Fibroblast of lung (primary cell): ENCODE data around the gene LMO1. TPM values are rescaled to one million over a fixed set of nuclear protein-coding genes. Genes with fewer than 3 reads are reported as not detected.

Source experiments
- DNase-seq, 2 donors: peaks; one replicate each; pipeline versions ENCODE4 v3.0.0 to v3.0.0-alpha.2; 2010; ENCODE audit warnings: low read depth in 2 of 2
- H2AFZ ChIP-seq: 2 replicates; pipeline ENCODE4 v1.5.1; 2012; ENCODE audit warnings: low read length, control low read depth, inconsistent platforms
- H3K27ac ChIP-seq: 2 replicates; pipeline ENCODE4 v1.5.1; 2011; ENCODE audit warnings: low read length, control low read depth; ENCODE audit not compliant: insufficient read depth
- H3K27me3 ChIP-seq: 2 replicates; pipeline ENCODE4 v1.5.1; 2011; ENCODE audit warnings: mild to moderate bottlenecking, low read length; ENCODE audit not compliant: control insufficient read depth, insufficient read depth
- H3K36me3 ChIP-seq: 2 replicates; pipeline ENCODE4 v1.5.1; 2011; ENCODE audit warnings: low read length; ENCODE audit not compliant: control insufficient read depth, insufficient read depth
- H3K4me1 ChIP-seq: 2 replicates; pipeline ENCODE4 v1.5.1; 2011; ENCODE audit warnings: low read length; ENCODE audit not compliant: control insufficient read depth, insufficient read depth; ENCODE audit errors: extremely low read depth
- H3K4me2 ChIP-seq: 2 replicates; pipeline ENCODE4 v1.5.1; 2011; ENCODE audit warnings: low read length, control low read depth; ENCODE audit not compliant: insufficient read depth; ENCODE audit errors: extremely low read depth
- H3K4me3 ChIP-seq, 4 experiments: fragments of 200-600 bp in 1 of 4; sonication (generic) in 1 of 4; replicated peaks in 1 of 4; 2 replicates each; pipeline ENCODE4 v1.5.1; 2011 to 2016; ENCODE audit warnings: low read length in 4 of 4, low read depth in 3 of 4, mild to moderate bottlenecking in 3 of 4, control low read depth in 2 of 4, inconsistent platforms in 1 of 4, mixed read lengths in 1 of 4; ENCODE audit not compliant: insufficient read depth in 1 of 4; ENCODE audit errors: control extremely low read depth in 1 of 4
- H3K79me2 ChIP-seq: 2 replicates; pipeline ENCODE4 v1.5.1; 2012; ENCODE audit warnings: mild to moderate bottlenecking, low read length, inconsistent platforms; ENCODE audit not compliant: control insufficient read depth, insufficient read depth
- H3K9ac ChIP-seq: 2 replicates; pipeline ENCODE4 v1.5.1; 2011; ENCODE audit warnings: mild to moderate bottlenecking, low read length, control low read depth; ENCODE audit not compliant: insufficient read depth
- H3K9me3 ChIP-seq: 2 replicates; pipeline ENCODE4 v1.5.1; 2012; ENCODE audit warnings: low read depth, low read length; ENCODE audit not compliant: control insufficient read depth, insufficient read depth
- H4K20me1 ChIP-seq: 2 replicates; pipeline ENCODE4 v1.5.1; 2011; ENCODE audit warnings: low read length; ENCODE audit not compliant: control insufficient read depth, insufficient read depth; ENCODE audit errors: extremely low read depth
- CTCF ChIP-seq, 2 donors: IDR thresholded peaks in 1 of 2; conservative IDR thresholded peaks in 1 of 2; 1 replicate in 1 of 2; 2 replicates in 1 of 2; pipeline ENCODE4 v1.5.1; 2011 to 2012; ENCODE audit warnings: low read length in 2 of 2, control low read depth in 1 of 2, inconsistent platforms in 1 of 2, low read depth in 1 of 2, mild to moderate bottlenecking in 1 of 2
- EZH2 ChIP-seq: IDR thresholded peaks from 2 replicates; pipeline ENCODE4 v1.5.1; 2012; ENCODE audit warnings: low read length, control low read depth, mild to moderate bottlenecking; ENCODE audit errors: missing control alignments
- polyA plus RNA-seq, 2 donors: library from polyadenylated mRNA; depleted of rRNA in 1 of 2; stranded (reverse) in 1 of 2; unstranded in 1 of 2; fragments of >200 nt; gene quantifications; 2 replicates each; pipeline ENCODE4 v1.2.1, GENCODE V29; 2011 to 2012; ENCODE audit warnings: missing spikeins in 1 of 2
- total RNA-seq: library from RNA; depleted of rRNA; stranded (reverse); fragments of >200 nt; gene quantifications from 2 replicates; pipeline ENCODE4 v1.2.1, GENCODE V29; 2014

LMO1 gene
- total and polyA plus RNA-seq, 2 donors (not counting 1 experiment from before 2014, with no cell fraction given): not detected

DNA sequence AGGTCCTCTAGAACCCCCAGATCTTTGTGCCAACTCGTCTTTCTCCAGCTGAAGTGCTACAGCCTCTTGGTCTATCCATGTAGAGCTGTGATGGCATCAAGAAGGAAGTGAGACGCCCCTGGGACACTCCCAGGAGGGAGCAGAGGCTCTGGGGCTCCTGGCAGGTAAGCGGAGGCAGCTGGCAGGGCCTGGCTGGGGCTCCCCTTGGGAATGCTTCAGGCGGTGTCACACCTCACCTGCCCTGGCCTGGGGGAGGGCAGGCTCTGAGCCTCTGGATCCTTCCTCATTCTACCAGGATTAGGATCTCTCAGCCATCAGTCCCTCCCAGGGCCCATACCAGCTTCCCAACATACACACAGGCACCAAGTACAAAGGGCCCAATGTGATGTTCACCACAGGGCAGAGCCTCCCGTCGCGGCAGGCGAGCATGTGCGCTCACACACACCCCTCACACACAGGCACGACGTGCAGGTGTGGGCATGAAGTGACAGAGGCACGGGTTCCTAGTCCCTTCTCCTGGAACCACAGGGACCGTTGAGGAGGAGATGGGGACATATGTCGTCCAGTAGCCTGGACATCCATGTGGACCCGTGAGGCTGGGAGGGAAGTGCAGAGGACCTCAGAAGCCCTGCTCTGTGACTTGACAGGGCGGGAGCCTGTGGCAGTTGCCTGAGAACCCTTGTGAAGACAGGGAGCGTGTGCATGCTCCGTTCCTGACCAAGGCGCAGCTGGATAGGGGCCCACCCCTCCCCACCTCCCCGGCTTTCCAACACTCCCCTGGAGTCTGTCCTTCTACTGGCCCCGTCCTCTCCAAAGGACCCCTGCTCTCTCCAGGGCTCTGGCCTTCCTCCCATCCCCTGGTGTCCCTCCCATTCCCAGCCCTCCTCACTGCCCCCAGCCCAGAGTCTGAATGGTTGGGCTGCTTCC, 32.5 kb downstream of the LMO1 start:
- H3K36me3 ChIP-seq: no peaks in the 10 kb centered on the region
- no peak overlapping the region for H3K27ac ChIP-seq
- no peaks in the 10 kb centered on the region for H3K79me2 ChIP-seq
- H3K9ac ChIP-seq: no peak overlapping the region
- H3K4me1 ChIP-seq: no peaks in the 10 kb centered on the region
- no peaks in the 10 kb centered on the region for H3K9me3 ChIP-seq
- H3K4me2 ChIP-seq: no peak overlapping the region
- no peak for TF ChIP-seq CTCF (conservative IDR thresholded peaks at IDR 0.05 in 1 of 2, IDR thresholded peaks at IDR 0.05 in 1 of 2; ENCODE audit: low read depth in 1 of 2, low read length in 2 of 2)
- no peak for TF ChIP-seq EZH2
- DNase-seq: no peak
- no peak overlapping the region for H2AFZ ChIP-seq
- no peaks in the 10 kb centered on the region for H4K20me1 ChIP-seq
- H3K4me3 ChIP-seq: no peak overlapping the region
- H3K27me3 ChIP-seq: no peaks in the 10 kb centered on the region

DNA sequence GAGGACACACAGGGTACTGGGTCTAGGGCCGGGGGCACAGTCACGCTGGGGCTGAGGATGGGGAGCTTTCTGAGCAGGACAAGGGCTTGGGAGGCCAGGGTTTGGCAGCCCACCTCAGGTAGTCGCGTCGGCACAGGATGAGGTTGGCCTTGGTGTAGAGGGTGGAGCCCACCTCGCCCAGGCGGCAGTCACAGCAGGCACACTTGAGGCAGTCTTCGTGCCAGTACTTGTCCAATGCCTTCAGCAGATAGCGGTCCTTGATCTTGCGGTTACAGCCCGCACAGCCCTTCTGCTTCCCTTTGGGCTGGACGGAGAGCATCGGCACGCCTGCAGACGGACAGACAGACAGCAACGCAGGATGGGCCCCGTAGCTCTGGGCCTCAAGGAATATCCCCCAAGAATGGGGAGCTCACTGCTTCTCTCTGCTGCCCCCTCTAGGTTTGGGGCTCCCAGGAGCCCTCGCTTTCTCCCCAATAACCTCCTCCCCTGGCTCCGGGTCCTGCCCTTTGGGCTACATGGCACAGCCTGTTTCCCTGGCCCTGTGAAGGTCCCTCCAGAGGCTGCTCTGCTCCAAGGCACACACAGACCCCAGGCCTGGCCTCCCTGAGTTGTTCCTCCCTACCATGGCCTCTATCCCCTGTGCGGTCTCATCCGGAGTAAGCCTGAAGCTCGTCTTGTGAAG, 33.4 kb downstream of the LMO1 start:
- Histone ChIP-seq H3K4me3 (no peak overlapping the region), H3K4me2 (no peak overlapping the region), H3K27me3 (no peaks in the 10 kb centered on the region), H3K27ac (no peak overlapping the region), H4K20me1 (no peaks in the 10 kb centered on the region), H2AFZ (no peak overlapping the region), H3K9ac (no peak overlapping the region), H3K79me2 (no peaks in the 10 kb centered on the region), H3K36me3 (no peaks in the 10 kb centered on the region), H3K4me1 (no peaks in the 10 kb centered on the region), H3K9me3 (no peaks in the 10 kb centered on the region)
- no peak for TF ChIP-seq CTCF (conservative IDR thresholded peaks at IDR 0.05 in 1 of 2, IDR thresholded peaks at IDR 0.05 in 1 of 2; ENCODE audit: low read depth in 1 of 2, low read length in 2 of 2)
- TF ChIP-seq EZH2: no peak
- DNase-seq: no peak

DNA sequence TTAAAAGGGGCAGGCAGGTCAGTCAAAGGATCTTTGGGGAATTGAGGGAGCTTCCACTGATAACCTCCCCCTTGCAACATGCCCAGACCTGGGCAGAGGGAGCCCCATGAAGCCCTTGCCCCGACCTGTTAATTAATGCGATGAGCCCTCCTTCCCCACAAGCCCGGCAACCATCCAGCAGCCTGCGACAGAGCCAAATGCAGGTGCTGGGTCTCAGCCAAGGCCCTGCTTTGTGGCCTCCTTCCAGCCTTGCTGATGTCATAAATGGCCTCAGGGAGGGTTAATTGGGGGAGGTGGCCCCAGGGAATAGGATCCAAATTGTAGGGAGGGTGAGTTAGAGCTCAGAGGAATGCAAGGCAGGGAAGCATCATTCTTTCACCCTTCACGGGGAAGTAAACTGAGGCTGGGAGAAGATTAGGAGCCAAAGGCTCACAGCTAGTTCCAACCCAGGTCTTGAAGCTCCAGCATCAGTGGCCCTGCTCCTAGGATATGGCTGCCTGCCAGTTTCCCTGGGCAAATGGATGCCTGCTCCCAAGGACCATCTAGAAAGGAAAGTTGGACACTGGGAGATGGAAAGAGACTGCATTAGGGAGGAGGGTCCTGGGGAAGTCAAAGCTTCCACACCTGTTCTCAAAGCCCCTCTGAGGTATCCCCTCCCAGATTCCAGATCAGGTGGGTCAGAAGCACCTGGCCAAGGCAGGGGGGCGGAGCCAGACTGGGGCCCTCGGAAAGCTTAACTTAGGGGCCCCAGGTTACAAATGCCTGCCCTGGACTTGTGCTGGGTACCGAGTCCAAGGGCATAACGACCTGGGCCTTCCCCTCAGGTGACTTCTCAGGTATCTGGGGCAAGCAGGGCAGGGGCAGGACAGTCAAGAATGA, 34.1 kb downstream of the LMO1 start:
- Histone ChIP-seq H3K27me3 (no peaks in the 10 kb centered on the region), H4K20me1 (no peaks in the 10 kb centered on the region), H3K4me3 (no peak overlapping the region), H3K4me2 (no peak overlapping the region), H3K79me2 (no peaks in the 10 kb centered on the region), H3K27ac (no peak overlapping the region), H3K9me3 (no peaks in the 10 kb centered on the region), H3K9ac (no peak overlapping the region), H2AFZ (no peak overlapping the region), H3K36me3 (no peaks in the 10 kb centered on the region), H3K4me1 (no peaks in the 10 kb centered on the region)
- TF ChIP-seq CTCF (conservative IDR thresholded peaks at IDR 0.05 in 1 of 2, IDR thresholded peaks at IDR 0.05 in 1 of 2; ENCODE audit: low read depth in 1 of 2, low read length in 2 of 2): no peak
- TF ChIP-seq EZH2: no peak
- DNase-seq: peak; percentile 11 to 29
